Left renal pelvis (tissue), 4 donors: ENCODE data around the gene STOX2. TPM values are rescaled to one million over a fixed set of nuclear protein-coding genes. Genes with fewer than 3 reads are reported as not detected.
A peak's percentile ranks its signal among the peaks of the same experiment; 100 is the strongest.

Experiments
- DNase-seq, 4 donors: peaks; one replicate each; pipeline ENCODE4 v3.0.0-alpha.2; 2013; ENCODE audit warnings: low read depth in 4 of 4, low spot score in 3 of 4
- polyA plus RNA-seq, 4 donors: library from polyadenylated mRNA; unstranded; fragments of 120-200 nt; gene quantifications; one replicate each; pipeline ENCODE4 v1.2.1, GENCODE V29; 2013; ENCODE audit not compliant: insufficient read length in 4 of 4

The STOX2 gene
- polyA plus RNA-seq, 4 donors = 9.0 to 13.5 (median 9.6) TPM

DNA sequence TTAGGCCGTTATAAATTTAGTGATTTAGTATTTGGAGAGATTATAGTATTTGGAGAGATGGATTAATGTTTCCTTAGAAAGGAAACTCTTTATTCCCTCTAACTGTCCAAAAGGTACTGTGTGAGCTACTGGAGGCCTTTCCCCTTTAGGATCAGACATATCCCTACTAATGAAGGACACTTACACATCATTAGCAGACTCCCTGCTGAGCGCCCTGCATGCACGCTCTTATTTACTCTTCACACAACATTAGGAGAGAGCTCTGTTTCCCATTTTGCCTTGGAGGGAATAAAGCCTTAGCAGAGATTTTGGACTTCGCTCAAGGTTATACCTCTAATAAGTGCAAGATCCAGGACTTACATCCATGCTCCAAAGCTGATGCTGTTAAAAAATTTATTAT is 17.8 kb upstream of the STOX2 start:
- no peak for DNase-seq

- no peak for DNase-seq
Observed at GRCh38 chr4:183888564-183888963, 16.5 kb upstream of the STOX2 start.

GRCh38 chr4:183889190-183889589 is 15.9 kb upstream of the STOX2 start:
- no peak for DNase-seq

DNA sequence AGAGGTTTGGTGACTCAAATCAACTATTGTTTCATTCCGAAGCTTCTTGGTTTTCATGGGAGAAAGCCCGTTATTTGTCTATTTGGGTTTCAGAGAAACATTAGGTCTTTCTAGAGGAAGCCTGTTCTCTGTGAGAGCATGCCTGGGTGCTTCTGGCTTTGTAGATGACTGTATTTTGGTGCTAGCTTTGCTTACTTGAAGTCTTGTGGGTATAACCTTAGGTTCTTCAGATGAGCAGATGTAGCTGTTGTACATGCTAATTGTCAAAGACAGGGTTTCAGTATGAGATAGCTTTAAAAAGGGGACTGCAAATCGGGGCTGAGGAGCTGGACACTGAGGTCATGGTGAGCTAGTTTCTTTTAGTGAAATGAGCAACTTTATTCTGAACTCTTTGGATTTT is 7.9 kb upstream of the STOX2 start:
- no peak for DNase-seq

- DNase-seq = no peak
Observed at GRCh38 chr4:183898456-183898855, 6.7 kb upstream of the STOX2 start.

- DNase-seq = no peak
Observed at GRCh38 chr4:183903021-183903760, 1.9 kb upstream of the STOX2 start.

DNA sequence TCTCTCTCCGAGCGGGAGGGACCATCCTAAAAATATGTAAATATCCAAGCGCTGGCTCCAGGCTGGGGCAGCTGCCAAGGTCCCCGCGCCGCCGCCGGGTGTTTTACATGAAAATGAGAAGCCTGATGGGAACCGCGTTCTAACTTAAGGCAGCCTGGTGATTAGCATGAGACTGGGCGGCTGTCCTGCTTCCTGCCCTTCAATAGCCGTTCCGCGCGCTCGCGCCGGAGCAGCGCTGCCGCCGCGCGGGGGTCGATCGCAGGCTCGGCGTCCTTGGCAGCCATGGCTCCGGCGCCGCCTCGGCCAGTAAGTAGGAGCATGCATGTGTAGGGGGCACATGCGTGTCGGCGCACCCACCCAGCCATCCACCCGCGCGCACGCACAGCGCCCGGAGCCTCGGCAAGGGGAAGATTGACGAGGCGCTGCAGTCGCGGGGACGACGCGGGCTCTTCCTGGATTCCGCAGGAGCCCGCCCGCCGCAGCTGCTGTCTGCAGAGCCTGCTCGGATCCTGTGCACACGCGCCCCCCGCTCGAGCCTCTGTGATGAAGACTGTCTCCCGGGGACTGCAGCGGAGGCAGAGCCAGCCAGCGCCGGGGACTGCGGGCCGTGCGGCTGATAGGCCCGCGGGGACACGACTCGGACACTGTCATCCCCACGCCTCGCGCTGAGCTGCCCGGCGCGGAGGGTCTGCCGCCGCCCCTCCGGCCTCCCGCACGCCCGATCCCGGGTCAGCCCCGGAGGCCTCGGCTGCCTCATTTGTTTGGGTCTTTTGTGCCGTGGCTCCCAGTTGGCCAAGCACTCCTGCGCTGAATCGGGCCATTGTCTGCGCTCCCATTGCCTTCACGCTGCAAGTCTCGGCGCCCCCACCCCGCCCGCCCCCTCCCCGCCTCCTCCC is 734 bp downstream of the STOX2 start:
- DNase-seq = peak in 1 of 4 donors; percentile 26

GRCh38 chr4:183906489-183906738 is 1.3 kb downstream of the STOX2 start:
- no peak for DNase-seq

- no peak for DNase-seq
Observed at GRCh38 chr4:183906739-183907651, 1.9 kb downstream of the STOX2 start.

DNA sequence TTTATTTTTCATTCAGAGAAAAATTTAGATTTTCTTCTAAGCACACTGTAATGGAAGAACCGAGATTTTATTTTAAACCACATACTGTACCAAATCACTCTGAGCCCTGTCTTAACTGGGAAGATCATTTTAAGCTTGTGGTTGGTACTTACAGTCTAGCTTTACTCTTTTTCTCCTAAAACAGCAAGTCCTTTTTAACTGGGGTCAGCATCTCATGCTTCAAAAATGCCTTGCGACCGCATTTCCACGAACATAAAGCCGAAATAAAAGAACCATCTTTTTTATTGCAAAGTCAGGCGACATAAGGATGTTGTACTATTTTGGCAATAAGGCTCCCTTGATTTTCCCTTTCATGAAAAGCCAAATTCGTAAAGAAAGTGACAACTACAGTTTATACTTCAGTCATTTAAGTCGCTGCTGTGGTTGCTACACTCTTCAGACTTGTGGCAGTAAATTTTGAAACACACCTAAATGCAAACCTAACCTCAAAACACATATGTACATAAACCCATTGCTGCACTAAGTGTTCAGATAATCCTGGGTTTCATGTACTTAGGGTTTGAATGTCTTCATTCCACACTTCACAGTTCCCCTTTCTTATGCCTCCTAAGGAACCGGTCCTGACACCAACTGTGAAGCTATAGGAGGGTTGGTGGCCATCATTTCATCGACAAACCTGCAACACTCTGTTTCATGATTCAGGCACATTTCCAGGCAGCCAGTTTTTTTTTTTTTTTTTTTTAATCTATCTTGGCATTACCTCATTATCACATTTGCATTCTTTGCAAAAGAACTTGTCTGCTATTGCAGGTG is 3.0 kb downstream of the STOX2 start:
- no peak for DNase-seq

- no peak for DNase-seq
Observed at GRCh38 chr4:183909187-183909586, 4.1 kb downstream of the STOX2 start.

DNA sequence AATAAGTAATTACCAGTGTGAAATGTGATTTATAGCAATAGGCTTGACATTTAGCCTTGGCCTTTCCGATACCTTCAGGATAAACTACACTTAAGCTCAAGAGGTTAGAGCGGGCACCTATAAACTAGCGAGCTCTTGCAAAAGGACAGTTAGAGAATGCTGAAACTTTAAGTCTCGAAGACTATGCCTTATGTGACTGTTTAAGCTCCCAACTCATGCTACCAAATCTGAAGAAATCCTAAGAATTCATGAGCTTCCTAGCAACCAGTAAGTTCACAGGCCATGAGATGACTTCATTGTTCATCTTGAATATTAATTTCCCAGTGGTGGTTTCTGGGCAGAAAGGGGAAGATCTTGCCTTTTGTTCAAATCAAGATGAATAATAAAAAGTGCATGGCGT is 4.7 kb downstream of the STOX2 start:
- DNase-seq = no peak

- DNase-seq = no peak
Observed at GRCh38 chr4:183912585-183912984, 7.5 kb downstream of the STOX2 start.

DNA sequence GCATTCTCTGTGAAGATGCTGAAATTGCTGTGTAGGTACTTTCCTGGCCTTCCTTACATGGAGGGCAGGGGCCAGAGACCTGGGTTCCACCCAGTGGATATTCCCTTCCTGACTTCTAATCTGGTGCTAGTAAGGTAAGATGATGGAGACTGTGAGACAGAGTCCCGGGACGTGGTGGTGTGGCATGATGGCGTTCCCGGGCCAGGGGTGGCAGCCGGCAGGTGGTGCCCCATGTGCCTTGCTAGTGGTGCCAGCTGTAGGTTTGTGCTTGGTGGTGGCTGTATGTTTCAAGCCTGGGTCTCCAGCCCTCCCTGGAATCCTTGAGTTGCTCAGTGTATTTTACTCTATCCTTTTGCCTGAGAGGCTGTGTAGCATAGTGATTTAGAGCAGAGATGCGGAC is 10.9 kb downstream of the STOX2 start:
- DNase-seq = no peak

GRCh38 chr4:183918696-183919095 is 13.6 kb downstream of the STOX2 start:
- DNase-seq = no peak

DNA sequence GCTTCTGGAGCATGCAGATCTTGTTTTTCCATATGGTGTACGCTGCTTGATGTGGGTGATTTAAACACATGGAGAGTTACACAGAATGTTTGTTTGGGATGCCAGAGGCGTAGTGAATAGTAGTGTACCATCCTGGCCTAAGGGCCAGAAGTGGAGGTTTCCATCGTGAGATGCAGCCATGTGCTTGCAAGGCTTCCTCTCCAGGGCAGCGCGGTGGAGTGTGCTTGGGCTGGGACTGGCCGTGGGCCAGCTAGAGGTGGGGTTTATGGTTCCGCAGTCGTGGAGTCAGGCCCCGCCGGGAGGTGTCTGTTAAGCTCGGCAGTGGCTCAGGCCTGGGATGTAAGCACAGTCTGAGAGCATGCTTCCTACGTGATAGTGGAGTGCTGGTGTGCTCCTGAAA is 14.0 kb downstream of the STOX2 start:
- no peak for DNase-seq

DNA sequence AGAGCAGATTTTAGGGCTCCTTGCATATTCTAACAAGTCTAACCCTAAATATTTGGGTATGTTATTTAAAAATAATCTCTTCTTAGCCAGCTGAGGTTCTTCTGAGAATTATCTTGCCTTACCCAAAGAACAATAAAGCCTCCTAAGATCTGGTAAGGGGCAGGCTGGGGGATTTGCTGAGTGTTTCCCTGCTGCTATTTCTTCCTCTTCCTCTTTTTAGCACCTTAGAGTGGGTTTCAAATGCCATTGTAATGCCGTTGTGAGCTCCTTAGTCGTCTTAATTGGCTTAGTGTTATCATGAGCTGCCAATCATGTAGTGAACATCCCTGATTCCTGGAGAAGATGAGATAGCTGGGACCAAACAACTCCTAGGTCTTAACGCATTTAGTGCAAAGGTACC is 15.4 kb downstream of the STOX2 start:
- no peak for DNase-seq

DNA sequence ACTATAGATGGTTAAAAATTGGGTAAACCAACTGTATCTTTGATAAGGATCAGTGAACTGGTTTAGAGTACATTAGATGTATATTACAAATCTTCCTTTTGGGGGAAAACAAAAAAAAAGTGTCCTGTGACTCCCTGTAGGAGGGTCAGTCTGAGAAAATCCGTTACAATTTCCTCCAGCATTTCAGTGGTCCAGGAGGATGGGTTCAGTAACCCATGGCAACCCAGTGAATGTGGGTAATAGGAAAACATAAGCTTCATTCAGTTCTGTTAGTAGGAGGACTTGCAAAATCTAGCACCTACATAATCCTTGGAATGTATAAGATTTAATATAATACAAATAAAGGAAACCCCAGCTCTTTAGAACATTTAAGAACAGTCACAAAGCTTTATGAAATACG is 16.2 kb downstream of the STOX2 start:
- no peak for DNase-seq

DNA sequence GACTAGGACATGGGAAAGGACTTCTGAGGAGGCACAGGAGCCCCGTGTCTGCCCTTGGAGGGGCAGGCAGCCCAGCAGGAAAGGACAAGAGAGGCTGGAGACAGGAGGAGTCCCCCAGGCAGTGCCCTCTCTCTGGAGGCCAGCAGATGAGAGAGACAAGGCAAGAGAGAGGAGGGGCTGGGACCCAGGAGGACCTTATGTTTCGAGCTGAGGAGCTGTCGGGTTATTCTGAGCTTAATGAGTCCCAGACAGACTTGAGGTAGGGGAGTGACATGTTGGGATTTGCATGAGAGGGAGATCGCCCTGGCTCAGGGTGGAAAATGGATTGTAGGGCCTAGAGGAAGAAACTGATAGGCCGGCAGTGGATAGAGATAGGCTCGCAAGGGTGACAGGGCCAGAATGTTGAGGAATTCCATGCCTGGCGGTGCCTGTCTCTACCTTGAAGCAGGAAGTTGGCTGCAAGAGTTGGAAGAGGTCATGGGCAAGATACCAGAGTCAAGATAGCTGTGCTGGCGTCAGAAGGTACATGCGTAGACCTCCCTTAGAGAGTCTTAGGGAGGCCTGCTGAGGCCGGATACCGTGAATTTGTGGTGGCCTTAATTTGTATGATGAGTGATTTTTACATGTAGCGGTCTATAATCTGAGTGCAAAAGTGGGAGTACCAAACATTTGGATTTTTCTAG is 19.4 kb downstream of the STOX2 start:
- DNase-seq = no peak

DNA sequence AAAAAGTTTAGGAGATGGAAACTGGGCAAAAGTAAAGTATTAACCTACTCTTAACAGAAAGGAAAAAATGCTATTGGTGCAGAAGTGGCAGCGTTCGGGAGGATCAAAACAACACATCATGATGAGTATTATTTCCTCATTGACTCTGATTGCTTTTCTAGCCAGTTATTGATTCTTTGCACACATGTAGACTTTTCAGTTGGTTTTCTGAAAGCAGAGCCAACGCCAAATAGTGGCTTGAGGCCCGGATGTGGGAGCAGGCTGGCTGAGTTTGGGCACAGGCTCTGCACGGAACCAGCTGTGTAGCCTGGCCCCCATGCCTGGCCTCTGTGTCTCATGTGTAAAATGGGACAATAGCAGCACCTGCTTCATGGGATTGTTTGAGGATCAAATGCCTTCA is 21.8 kb downstream of the STOX2 start:
- no peak for DNase-seq
